PC-3 (cell line): ENCODE data around the gene CACNG1.

Source experiments
- CTCF ChIP-seq: fragments of 300-600 bp; sonication (generic); conservative IDR thresholded peaks from 2 replicates; pipeline ENCODE4 v1.5.1; 2017; ENCODE audit warnings: antibody characterized with exemption, low read depth, mild to moderate bottlenecking, low read length
- EZH2 ChIP-seq: fragments of 300-600 bp; sonication (generic); IDR thresholded peaks from one replicate; pipeline ENCODE4 v1.6.1; 2017; ENCODE audit warnings: antibody characterized with exemption, mild to moderate bottlenecking, low read length; ENCODE audit not compliant: unreplicated experiment
- EZH2phosphoT487 ChIP-seq: fragments of 300-600 bp; sonication (generic); IDR thresholded peaks from 2 replicates; pipeline ENCODE4 v1.6.1; 2018; ENCODE audit warnings: mild to moderate bottlenecking, antibody characterized with exemption, low read length, borderline replicate concordance

- TF ChIP-seq CTCF (no peak), EZH2 (no peak), EZH2phosphoT487 (no peak)
These were observed 26.4 kb upstream of the CACNG1 start for GRCh38 chr17:67017910-67018309.
